ENCODE results near the gene RTN4IP1. TPM values are rescaled to one million over a fixed set of nuclear protein-coding genes. Genes with fewer than 3 reads are reported as not detected.

The RTN4IP1 gene
- total RNA-seq, 1 donor from 2014 or later: 11.2 TPM

- Mint-ChIP-seq H3K27me3 (no peaks in the 10 kb centered on the region), H3K27ac (no peak overlapping the region), H3K4me3 (no peak overlapping the region), H3K4me1 (no peaks in the 10 kb centered on the region), H3K36me3 (ENCODE audit: low read depth) (peaks cover 63% of the 10 kb centered on the region), H3K9me3 (no peaks in the 10 kb centered on the region)
- intact Hi-C loops (cut with micrococcal nuclease): no loop called here
- DNase-seq (no peak), ATAC-seq (ENCODE audit: low read depth) (no peak)
- CTCF ChIA-PET: interaction anchor here (1.1 kb wide), 1 partner anchor 15 kb away, joined by 4 read pairs; no protein-coding TSS in a partner anchor
- no peak for TF ChIP-seq CTCF (IDR thresholded peaks at IDR 0.05)
- POLR2A ChIA-PET: no interaction called here
Measured at GRCh38 chr6:106581468-106581867, 47.8 kb downstream of the RTN4IP1 start.

- DNase-seq (no peak), ATAC-seq (ENCODE audit: low read depth) (no peak)
- intact Hi-C loops (cut with micrococcal nuclease): no loop called here
- POLR2A ChIA-PET: no interaction called here
- peaks cover 62% of the 10 kb centered on the region for H3K36me3 Mint-ChIP-seq (ENCODE audit: low read depth)
- CTCF ChIA-PET: interaction anchor here (1.2 kb wide), 1 partner anchor 400 kb away, joined by 3 read pairs; no protein-coding TSS in a partner anchor
- no peak overlapping the region for H3K4me3 Mint-ChIP-seq
- H3K4me1 Mint-ChIP-seq: no peaks in the 10 kb centered on the region
- H3K27me3 Mint-ChIP-seq: no peaks in the 10 kb centered on the region
- no peaks in the 10 kb centered on the region for H3K9me3 Mint-ChIP-seq
- H3K27ac Mint-ChIP-seq: no peak overlapping the region
- no peak for TF ChIP-seq CTCF (IDR thresholded peaks at IDR 0.05)
Measured at GRCh38 chr6:106579281-106579680, 50.0 kb downstream of the RTN4IP1 start.

- CTCF ChIA-PET: no interaction called here
- POLR2A ChIA-PET: no interaction called here
- Mint-ChIP-seq H3K9me3 (no peaks in the 10 kb centered on the region), H3K4me1 (peaks cover 3% of the 10 kb centered on the region), H3K27ac (no peak overlapping the region), H3K27me3 (no peaks in the 10 kb centered on the region), H3K36me3 (ENCODE audit: low read depth) (peaks cover 48% of the 10 kb centered on the region), H3K4me3 (no peak overlapping the region)
- no peak for ATAC-seq (ENCODE audit: low read depth)
- intact Hi-C loops (cut with micrococcal nuclease): no loop called here
- TF ChIP-seq CTCF (IDR thresholded peaks at IDR 0.05): no peak
- no peak for DNase-seq
Measured at GRCh38 chr6:106574741-106575458, 54.4 kb downstream of the RTN4IP1 start.

- Mint-ChIP-seq H3K4me3 (no peak overlapping the region), H3K27me3 (no peaks in the 10 kb centered on the region), H3K9me3 (no peaks in the 10 kb centered on the region), H3K4me1 (peaks cover 3% of the 10 kb centered on the region), H3K27ac (peak overlapping the region; percentile 63), H3K36me3 (ENCODE audit: low read depth) (peaks cover 52% of the 10 kb centered on the region)
- intact Hi-C loops (cut with micrococcal nuclease): no loop called here
- ChIA-PET POLR2A (no interaction called here), CTCF (interaction anchor here (1.1 to 5.6 kb wide), 3 partner anchors 128 to 237 kb away, joined by 3 to 29 read pairs (median 4); no protein-coding TSS in a partner anchor)
- no peak for TF ChIP-seq CTCF (IDR thresholded peaks at IDR 0.05)
- ATAC-seq (ENCODE audit: low read depth): no peak
- no peak for DNase-seq
Measured at GRCh38 chr6:106572875-106573585, 56.3 kb downstream of the RTN4IP1 start.

- ChIA-PET CTCF (interaction anchor here (1.1 to 5.6 kb wide), 3 partner anchors 128 to 236 kb away, joined by 3 to 29 read pairs (median 4); no protein-coding TSS in a partner anchor), POLR2A (no interaction called here)
- no peaks in the 10 kb centered on the region for H3K9me3 Mint-ChIP-seq
- ATAC-seq (ENCODE audit: low read depth): no peak
- no peak for TF ChIP-seq CTCF (IDR thresholded peaks at IDR 0.05)
- intact Hi-C loops (cut with micrococcal nuclease): no loop called here
- peaks cover 3% of the 10 kb centered on the region for H3K4me1 Mint-ChIP-seq
- H3K27me3 Mint-ChIP-seq: no peaks in the 10 kb centered on the region
- no peak for DNase-seq
- H3K27ac Mint-ChIP-seq: no peak overlapping the region
- no peak overlapping the region for H3K4me3 Mint-ChIP-seq
- H3K36me3 Mint-ChIP-seq (ENCODE audit: low read depth): peaks cover 56% of the 10 kb centered on the region
Measured at GRCh38 chr6:106572436-106572835, 56.9 kb downstream of the RTN4IP1 start.

All from activated B cell treated with CpG ODN at 0.5 μM for 24 hours (primary cell).